Stimulated activated CD8-positive, alpha-beta memory T cell treated with anti-CD3 and anti-CD28 coated beads, Interleukin-4, amount 100 ng/mL, for 1 hour (primary cell): Measurements from ENCODE around the gene BRF1.

Experiments used
- DNase-seq, 2 donors: peaks; one replicate each; pipeline ENCODE4 v3.0.0-alpha.2; 2020; ENCODE audit warnings: low read depth in 2 of 2, low spot score in 1 of 2

BRF1 gene

DNA sequence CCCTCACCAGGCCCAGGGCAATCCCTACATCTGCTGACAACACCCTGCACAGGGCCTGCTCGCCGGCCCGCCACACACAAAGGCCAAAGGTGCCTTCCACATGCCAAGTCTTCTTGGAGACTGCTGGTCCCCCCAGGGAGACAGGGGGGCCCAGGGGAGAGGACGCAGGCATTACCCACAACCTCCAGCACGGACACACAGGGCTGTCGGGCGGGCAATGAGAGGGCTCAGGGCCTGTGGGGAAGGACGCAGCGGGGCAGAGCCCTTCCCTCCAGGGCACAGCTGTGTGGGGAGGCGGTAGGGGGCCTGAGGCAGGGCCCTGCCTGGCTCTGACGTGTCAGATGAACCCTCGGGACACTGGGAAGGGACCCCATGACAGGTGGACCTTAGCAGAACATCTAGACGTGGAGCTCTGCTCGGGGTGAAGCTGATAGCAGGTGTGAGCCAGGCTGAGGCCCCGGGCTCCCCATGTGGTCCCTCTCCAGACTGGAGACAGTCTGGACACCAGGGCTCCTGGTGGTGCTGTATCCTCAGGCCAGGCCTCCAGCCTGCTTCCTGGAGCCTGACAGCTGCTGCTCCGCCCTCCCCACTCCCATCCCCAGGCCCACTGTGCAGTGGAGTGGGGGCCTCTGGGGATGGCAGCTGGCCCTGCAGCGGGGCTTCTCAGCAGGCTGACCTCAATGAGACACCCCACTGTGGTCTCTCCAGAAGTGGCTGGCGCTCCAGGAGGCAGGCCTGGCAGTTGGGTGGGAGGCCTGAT is 88.1 kb downstream of the BRF1 start:
- no peak for DNase-seq

DNA sequence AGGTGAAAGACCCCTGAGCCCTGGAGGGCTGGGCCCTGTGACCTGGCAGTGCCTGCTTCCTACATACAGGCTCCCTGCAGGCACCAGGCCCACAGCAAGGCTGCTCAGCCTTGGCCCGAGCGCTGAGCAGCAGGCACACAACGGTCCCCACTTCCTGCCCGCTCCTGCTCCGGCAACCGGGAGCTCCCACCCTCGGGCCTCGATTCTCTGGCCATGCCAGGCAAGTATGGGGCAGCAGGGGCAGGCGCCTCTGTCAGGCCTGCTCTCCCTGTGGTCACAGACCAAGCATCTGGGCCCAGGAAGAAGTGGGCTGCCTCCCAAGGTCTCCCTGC is 89.1 kb downstream of the BRF1 start:
- DNase-seq, result no peak

DNA sequence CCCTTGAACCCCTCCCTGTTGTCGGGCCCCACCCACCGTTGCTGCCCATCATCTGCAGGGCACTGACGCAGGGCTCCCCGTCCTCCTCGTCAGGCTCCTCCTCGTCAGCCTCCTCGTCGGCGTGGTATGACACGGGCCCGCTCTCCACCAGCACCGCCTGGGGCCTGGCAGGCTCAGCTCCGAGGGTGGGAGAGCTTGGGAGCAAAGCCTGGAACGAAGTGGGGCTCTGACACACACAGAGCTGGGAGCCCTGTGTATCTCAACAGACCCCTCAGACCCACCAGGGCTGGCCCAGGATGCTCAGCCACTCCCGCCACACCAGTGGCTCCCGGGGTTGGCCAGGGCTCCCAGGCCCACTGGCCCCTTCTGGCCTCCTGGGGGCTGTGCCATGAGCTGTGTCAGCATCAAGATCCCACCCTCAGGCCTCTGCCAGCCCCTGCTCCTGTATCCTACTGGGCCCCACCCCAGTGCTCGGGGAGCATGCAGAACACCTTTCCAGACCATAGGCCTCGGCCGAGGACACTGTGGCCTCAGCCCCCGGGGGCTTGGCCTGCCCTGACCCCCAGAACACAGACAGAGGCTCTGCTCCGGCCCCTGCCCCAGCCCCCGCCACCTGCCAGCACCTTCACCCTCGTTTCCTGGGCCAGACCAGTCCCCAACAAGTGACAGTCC is 89.6 kb downstream of the BRF1 start:
- no peak for DNase-seq

DNA sequence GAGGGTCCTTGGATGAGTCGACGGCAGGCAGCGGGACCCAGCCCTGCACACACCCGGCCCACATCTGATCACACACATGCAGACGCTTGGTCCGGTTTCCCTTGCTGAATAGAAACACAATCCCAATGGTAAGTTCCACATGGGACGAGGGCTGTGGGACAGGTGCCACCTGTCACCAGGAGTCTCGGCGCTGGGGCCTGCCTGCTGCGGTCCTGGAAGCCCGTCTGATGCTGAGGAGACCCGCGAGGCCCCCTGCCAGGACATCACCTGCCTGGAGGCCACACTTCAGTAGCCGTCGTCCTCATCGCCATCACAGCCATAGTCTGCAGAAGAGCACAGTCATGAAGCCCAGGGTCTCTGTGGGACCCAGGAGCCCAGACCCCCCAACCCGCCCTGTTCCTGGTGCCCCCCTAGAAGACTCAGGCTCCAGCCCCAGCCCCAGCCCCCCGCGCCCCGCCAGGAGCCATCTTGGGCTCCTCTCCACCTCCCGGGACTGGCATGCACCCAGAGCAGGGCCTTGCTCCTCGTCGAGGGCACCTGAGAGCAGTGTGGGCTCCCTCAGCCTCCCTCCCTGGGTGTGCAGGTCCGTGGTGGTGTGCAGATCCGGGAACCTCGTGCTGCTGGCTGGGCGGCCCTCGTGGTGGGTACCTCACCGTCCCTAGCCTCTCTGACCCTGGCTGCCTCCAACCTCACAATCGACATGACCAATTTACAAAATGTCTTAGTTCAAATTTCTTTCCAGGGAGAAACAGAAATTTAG is 90.4 kb downstream of the BRF1 start:
- DNase-seq, result no peak

DNA sequence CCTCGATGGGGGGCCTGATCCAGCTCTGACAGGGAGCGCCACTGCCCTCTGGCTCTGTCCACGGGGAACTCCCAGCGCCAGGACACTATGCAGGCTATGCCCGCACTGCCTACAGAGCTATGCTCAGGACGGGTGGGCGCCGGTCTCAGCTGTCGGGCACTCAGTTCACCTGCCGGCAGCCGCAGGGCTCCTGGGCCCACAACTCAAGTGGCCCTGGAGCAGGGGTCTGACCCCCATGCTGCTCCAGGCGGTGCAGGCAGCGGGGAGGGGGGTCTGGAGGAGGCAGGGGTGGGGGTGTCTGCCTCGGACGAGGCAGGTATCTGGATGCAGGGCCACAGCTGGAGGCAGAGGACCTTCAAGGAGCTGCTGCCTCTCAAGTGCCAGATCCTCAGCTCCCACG is 91.2 kb downstream of the BRF1 start:
- no peak for DNase-seq

DNA sequence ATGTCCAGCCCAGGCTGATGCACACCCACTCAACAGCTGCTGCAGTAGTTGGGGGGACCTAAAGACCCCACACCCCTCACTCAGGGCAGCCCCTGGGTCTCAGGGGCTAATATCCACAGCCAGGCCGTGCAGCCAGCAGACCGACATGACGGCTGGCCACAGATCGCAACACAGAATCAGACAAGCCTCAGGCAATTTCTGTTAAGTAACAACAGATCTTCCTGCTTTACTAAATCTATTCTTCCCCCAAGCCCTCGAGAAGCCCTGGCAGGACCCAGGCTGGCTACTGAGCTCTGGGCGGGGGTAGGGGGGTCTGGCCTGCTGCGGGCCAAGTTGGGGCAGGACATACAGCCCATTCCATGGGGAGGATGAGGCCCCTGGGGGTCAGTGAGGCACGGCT is 91.7 kb downstream of the BRF1 start:
- DNase-seq, result no peak

DNA sequence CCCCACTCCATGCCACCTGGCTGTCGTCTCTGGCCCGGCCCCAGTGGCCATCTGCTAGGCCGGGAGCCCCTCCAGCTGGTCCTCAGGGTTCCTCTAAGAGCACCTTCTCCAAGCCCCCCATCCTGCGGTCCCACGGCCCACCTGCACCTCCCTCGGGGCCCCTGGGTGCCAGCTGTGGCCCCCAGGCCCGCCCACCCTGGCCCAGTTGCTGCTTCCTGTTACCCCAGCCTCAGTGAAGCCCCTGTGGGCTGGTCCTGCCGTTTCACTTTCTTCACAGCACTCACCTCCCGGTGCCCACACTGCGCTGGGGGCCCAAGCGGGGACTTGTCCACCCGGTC is 92.1 kb downstream of the BRF1 start:
- DNase-seq, result no peak

DNA sequence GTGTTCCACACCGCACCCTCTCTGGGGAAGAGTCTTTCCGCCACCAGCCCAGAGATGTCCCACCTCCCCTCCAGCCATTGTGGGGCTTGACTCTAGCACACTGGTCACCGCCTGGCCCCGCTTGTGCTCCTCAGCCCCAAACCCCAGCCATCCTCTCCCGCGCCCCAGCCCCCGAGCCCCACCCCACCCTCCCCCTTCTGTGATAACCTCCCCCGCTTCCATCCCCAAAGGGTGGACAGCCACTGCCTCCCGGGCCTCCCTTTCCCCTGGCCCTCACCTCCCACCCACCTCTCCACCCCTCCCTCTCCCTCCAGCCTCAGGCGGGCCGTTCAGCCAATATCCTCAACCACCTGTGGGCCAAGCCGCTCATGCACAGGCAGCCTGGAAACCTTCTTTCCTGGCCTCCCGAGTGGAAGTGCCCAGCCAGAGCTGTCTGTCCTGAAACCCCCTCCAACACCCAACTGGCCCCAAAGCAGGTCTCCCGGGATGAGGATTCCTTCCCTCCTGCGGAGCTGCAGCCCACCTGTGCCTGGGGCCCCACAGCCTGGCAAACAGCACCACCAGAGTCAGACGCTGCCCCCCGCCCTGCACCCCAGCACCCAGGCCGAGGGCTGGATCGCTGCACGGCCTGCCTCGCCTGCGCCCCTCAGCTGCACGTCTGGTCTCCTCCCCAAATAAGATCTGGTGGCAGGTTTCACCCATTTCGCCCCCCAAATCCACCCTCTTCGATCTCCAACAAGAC is 92.6 kb downstream of the BRF1 start:
- DNase-seq, result no peak

DNA sequence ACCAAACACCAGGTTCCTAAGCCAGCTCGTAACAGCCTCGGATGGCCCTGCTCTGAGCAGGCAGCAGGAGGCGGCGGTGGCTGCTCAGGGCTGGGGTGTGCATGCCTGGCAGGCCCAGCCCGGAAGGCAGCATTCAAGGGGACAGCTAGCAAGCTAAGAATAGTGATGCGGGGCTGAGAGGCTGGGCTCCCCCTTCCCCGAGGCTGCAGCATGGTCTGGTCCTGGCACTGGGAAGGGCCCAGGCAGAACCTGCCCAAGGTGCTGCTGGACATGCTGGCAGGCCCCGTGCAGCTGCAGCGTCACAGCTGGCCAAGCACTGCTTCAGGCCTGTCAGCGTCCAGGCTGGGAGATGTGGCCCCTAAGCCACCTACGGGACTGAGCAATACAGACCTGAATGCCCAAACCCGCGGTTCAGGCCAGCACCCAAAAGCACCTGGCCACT is 93.3 kb downstream of the BRF1 start:
- DNase-seq, result no peak

DNA sequence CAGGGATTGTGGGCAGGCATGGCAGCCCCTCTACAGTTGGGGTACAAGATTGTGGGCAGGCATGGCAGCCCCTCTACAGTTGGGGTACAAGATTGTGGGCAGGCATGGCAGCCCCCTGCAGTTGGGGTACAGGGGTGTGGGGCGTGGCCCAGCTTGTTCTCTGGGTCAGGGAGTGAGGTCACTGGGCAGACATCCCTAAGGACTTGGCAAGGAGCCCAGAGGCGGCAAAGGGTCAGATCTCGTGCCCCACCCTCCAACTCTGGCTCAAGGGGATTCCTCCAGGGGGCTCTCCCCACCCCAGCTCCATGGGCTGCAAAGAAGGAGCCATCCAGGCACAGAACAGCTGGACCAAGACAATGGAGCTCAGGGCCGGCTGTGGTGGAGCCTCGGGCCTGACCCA is 93.9 kb downstream of the BRF1 start:
- DNase-seq, result no peak

DNA sequence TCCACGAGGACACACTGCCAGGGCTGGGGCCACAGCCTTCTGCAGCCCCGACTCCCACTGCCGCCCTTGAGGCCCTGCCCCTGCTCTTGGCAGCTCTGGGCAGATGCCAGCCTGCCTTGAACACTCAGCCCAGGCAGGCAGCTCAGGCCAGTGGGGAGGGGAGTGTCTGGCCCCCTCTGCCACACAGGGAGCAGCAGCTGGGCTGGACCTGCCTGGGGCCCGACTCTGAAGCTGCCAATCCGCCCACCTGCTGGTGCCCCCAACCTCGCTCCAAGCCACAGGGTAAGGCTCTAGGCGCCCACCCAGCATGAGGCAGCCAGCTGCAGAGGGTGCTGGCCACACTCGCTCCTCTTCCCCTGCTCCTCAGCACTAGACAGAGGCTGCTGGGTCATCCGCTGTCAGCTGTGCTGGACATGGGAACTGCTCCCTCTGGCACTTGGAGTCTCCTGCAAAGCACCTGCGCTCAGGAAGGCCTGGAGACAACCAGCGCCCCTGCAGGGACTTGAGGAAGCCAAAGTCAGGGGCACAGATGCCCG is 95.1 kb downstream of the BRF1 start:
- DNase-seq, result no peak

DNA sequence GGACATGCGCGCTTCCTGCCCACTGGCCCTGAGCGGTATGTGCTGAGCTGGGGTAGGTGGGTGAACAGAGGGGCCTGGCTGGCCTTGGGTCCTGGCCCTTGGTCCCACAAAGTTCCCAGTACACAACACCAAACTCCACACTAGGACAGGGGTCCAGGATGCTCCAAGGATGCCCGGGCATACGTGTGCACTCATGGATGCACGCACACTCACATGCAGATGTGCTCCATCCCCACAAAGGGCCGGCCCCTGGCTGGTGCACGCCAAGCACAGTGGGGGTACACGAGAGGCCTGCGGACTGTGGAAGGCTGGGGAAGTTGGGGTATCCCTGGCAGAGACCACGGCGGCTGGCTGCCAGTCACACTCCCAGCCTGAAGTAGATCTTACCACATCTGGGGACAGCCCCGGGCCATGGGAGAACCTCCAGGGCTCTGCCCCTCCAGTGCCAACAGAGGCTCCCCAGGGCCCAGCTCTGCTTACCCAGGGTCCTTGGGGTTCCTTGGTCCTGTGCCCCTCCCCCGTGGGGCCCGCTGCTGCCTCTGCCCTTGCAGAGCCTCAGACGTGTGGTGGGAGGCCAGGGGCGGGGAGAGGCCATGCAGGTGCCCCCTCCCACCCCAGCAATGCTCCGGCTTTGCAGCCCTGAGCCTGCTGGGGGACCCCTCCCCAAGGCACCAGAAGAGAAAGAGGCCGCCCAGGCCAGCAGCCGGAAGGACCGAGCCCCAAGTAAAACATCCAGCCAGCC is 95.7 kb downstream of the BRF1 start:
- DNase-seq, result no peak

DNA sequence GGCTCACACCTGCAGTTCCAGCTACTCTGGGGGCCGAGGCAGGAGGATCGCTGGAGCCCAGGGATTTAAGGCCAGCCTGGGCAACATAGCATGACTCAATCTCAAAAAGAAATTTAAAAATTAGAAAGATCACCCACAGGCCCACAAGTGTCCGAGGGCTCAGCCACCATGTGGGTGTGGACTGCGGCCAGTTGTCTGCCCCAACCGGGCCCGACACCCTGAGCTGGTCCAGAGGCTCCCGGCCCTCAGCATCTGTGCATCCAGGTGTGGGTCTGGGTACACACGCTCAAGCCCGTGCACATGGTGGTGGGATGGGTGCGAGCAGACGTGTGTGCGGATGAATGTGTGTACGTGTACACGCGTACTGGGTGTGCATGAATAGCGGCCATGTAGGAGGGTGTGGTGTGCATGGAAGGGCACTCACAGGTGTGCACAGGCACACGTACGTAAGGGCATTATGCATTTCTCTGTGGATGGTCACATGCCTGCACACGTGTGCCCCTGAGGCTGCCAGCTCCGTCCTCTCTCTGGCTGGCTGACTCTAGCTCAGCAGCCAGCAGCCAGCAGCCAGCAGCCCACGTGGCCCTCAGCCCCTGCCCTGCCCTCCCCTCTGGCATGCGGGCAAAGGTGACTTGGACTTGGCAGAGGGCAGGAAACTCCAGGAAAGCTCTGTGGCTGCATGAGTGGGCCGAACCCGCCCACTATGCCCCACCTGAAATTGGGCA is 96.4 kb downstream of the BRF1 start:
- no peak for DNase-seq

DNA sequence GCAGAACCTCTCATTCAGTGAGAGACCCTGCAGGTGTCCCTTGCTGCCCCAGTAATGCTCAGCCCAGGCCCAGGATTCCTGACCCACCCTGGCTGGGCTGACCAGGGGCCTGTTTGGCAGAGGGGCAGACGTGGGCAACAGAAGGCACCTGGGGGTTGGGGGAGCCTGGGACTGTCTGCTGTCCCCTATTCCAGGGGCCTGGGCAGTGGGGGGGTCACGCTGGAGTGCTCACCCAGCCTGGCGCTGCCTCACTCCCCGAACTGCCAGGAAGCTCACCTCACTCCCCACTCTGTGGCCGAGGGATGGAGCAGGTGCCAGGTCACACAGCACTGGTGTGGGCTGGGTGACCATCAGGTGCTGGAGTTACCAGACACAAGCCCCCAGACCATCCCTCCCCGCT is 97.1 kb downstream of the BRF1 start:
- no peak for DNase-seq

DNA sequence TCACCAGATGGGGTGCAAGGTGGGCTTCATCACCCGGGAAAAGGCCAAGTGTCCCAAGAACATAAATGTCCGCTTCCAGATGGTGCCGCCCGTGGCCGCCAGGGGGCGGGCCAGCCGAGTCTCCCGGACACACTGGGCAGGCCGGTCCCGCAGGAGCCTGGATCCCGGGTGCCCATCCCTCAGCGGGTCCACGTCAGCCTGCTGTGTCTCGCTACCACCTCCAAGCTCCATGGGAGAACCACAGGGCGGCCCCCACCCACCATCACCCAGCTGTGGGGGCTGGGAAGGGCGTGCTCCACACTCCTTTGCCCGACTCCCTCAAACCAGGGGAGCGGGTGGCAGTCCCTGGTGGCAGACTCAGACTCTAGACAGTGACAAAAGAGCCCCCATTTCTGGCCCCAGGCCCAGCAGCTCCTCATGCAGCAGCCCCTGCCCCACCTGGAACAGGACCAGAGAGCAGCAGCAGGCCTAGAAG is 97.7 kb downstream of the BRF1 start:
- DNase-seq, result peak in 1 of 2 donors; percentile 31

DNA sequence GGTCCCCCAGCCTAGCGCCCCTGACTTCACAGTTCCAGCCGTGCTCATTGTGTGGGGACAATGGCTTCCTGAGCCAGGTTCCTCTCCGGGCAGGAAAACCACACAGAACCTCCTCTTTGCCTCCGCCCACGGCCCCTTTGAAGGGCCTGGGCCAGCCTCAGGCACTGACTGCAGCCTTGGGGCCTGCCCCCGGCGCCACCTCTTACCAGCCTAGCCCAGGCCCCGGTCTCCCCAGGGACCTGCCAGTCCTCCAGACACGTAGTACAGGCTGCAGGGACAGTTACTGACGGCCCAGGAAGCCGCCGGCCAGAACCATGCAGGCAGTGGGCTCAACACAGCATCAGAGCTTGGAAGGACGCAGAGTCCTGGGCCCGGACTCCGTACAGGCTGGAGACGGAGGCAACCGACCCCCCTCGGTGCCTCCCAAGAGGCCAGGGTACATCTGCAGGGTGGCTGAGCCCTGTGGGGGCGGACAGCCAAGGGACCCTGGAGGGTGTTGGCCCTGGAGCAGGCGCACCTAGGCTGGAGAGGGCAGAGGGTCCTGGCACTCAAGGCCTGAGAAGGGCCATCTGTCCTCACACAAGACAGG is 98.8 kb downstream of the BRF1 start:
- no peak for DNase-seq

DNA sequence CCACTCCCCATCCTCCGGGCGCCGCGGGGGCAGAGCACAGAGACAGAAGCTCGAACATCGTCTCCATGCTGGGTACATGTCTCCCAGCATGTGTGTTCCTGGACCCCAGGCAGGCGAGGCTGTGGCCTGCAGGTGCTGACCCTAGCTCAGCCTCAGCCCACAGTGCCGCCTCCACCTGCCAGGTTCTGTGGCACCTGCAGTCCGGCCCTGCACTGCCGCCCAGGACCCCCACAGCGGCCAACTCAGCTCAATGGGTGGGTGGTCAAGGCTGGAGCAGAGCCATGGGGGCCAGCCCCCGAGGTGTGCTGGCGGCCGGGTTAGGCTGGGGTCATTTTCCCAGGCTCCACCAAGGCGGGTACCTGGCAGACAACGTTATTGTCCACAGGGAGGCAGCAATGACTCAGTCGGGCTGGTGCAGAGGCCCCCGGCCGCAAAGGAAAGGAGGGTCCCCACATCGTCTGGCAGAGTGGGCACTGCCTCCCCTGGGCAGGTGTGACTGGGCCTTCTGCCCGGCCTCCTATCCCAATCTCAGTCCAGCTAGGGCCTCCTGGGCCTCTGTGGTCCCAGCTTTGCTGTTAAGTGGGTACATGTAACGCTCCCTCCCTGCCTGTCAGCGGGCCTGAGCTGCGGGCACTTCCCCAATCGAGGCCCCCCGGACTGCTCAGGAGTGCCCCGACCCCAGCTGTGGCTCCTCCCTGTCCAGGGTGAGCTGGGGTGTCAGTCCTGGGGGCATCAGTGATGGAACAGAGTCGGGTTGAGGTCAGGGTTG is 99.5 kb downstream of the BRF1 start:
- DNase-seq, result no peak

DNA sequence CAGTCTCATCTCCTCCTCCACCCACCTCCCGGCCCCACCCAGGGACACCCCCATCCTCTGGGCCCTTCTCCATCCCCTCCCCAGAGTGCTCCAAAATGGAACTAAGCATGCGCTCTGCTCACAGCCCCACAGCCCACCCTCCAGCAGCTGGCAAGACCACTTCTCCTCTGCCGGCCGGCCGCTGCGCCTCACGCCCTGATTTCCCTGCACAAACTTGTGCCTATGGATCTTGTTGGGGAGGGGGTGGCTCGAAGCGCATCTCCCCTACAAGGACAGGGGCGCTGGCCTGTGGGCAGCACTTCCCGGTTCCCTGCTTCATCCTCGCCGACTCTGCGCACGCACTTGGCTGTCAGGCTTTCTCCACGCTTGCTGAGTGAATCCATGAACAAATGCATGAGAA is 100.2 kb downstream of the BRF1 start:
- DNase-seq, result no peak

DNA sequence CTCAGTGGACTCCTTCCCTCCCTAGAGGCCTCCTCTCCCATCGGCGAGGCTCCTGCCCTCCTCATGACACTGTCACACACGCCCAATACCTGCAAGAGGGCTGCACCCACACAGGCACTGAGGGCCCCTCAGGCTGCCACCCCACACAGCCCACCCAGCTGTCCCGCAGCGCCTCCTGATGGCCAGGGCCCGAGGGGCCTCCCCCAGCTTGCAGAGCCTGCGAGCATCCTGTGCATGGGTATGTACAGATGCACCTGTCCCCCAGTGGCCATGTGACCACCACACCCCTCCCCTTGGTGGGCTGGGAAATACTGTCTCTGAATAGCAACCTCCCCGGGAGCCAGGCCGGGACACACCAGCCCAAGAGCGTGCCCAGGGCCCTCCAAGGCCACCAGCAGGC is 100.7 kb downstream of the BRF1 start:
- no peak for DNase-seq
